Parathyroid adenoma (tissue), 2 donors: ENCODE data around the gene DNAJB9.

Experiments
- H2AFZ ChIP-seq: fragments of 300-600 bp; sonication (generic); one replicate; pipeline ENCODE4 v1.7.0; 2017; ENCODE audit warnings: antibody characterized with exemption, mild to moderate bottlenecking
- H3K27ac ChIP-seq: fragments of 300-600 bp; sonication (generic); one replicate; pipeline ENCODE4 v1.7.0; 2017
- H3K27me3 ChIP-seq: fragments of 300-600 bp; sonication (generic); one replicate; pipeline ENCODE4 v1.7.0; 2017; ENCODE audit warnings: low read length; ENCODE audit not compliant: control insufficient read depth, insufficient read depth
- H3K36me3 ChIP-seq: fragments of 300-600 bp; sonication (generic); one replicate; pipeline ENCODE4 v1.7.0; 2017; ENCODE audit warnings: low read length; ENCODE audit not compliant: control insufficient read depth, insufficient read depth
- H3K4me1 ChIP-seq: fragments of 300-600 bp; sonication (generic); one replicate; pipeline ENCODE4 v1.7.0; 2017; ENCODE audit warnings: control low read depth
- H3K4me2 ChIP-seq: fragments of 300-600 bp; sonication (generic); one replicate; pipeline ENCODE4 v1.7.0; 2017; ENCODE audit warnings: low read length
- H3K4me3 ChIP-seq: fragments of 300-600 bp; sonication (generic); one replicate; pipeline ENCODE4 v1.7.0; 2017; ENCODE audit warnings: low read depth, low read length
- H3K79me2 ChIP-seq: fragments of 300-600 bp; sonication (generic); one replicate; pipeline ENCODE4 v1.7.0; 2017; ENCODE audit warnings: control low read depth
- H3K9ac ChIP-seq: fragments of 300-600 bp; sonication (generic); one replicate; pipeline ENCODE4 v1.7.0; 2017; ENCODE audit warnings: mild to moderate bottlenecking
- H3K9me3 ChIP-seq: fragments of 300-600 bp; sonication (generic); one replicate; pipeline ENCODE4 v1.7.0; 2017; ENCODE audit warnings: low read length; ENCODE audit not compliant: control insufficient read depth
- CTCF ChIP-seq: fragments of 300-600 bp; sonication (generic); IDR thresholded peaks from one replicate; pipeline ENCODE4 v1.7.0; 2017; ENCODE audit warnings: antibody characterized with exemption, mild to moderate bottlenecking
- donor health status: primary hyperparathyroidism.

DNAJB9 gene

DNA sequence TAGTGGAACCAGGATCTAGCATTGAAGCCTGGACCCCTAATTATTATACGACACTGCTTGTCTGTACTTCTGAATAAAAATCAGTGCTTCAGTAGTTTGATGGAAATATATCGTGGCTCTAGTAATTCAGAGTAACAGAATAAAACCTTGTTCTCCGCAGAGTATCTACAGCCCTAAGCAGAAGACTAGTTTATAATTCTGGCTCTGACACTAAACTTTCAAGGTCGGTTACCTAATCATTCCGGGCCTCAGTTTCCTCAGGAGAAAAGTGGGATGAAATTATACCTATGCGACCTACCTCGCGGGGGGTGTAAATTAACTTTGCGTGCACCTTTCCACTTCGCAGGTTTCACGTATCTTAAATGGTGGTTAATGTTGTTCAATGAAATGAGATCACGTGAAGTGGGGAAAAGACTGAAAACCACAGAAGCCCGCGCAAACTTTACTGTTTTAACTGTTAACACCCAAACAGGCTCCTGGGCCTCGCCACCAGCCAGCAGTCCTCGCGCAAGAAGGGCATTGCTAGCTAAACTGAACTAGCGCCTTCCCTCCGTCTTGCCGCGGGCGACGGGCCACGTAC is 783 bp upstream of the DNAJB9 start:
- Histone ChIP-seq H3K27ac (peak overlapping the region; percentile 81), H3K9ac (peak overlapping the region; percentile 19), H3K4me2 (peak overlapping the region; percentile 95), H3K4me1 (peaks cover 3% of the 10 kb centered on the region), H3K9me3 (no peaks in the 10 kb centered on the region), H3K36me3 (no peaks in the 10 kb centered on the region), H3K79me2 (peaks cover 22% of the 10 kb centered on the region), H3K27me3 (no peaks in the 10 kb centered on the region), H2AFZ (peak overlapping the region; percentile 56), H3K4me3 (peak overlapping the region; percentile 97)
- no peak for TF ChIP-seq CTCF

DNA sequence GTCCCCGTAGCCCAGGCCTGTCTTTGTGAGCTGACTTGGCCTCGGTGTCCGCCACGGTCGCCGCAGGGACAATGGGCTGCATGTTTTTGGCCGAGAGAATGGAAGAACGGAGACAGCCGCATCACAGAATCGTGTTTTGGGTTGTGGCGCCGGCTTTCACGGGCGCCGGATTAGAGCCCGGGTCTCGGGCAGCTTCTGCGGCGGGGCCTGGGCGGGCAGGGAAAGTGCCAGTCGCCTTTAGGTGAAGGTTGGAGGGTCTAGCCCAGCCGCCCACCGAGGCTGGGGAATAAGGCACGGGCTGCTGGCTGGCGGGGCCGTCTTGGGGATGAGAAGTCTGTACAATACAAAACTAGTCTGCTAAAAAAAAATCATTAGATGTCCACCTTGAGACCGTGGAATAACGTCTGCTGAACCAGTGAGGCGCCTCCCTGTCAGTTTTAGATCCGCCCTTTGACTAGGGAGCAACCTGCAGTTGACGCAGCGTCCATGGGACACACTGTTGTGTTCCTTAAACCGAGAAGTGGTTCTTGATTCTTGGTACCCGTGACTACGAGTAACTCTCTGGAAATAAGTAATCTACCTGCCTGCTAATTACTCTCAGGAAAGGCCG is 577 bp downstream of the DNAJB9 start:
- no peaks in the 10 kb centered on the region for H3K36me3 ChIP-seq
- H3K27ac ChIP-seq: peak overlapping the region; percentile 81
- H3K4me1 ChIP-seq: peaks cover 4% of the 10 kb centered on the region
- peak overlapping the region; percentile 97 for H3K4me3 ChIP-seq
- H3K4me2 ChIP-seq: peak overlapping the region; percentile 70
- TF ChIP-seq CTCF: no peak
- H3K9me3 ChIP-seq: no peaks in the 10 kb centered on the region
- peaks cover 28% of the 10 kb centered on the region for H3K79me2 ChIP-seq
- H2AFZ ChIP-seq: peak overlapping the region; percentile 56
- no peaks in the 10 kb centered on the region for H3K27me3 ChIP-seq
- peak overlapping the region; percentile 64 for H3K9ac ChIP-seq

DNA sequence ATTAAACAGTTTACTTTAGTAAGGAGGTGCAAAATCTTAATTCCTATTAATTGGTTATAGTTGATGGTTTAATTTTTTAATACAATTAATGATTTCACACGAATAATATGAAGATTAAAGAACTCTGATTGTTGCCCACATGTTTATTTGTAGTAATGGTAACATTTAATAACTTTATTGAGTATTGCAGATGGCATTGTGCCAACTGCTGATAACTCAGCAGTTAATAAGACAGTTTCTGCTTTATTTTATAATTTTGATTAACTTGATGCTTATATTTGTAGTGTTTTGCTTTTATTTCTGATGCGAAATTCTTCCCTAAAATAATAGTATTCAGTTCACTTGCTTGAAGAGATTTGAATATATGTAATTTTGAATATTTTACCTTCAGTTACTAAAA is 2.8 kb downstream of the DNAJB9 start:
- no peak for TF ChIP-seq CTCF
- Histone ChIP-seq H3K9ac (no peak overlapping the region), H2AFZ (no peak overlapping the region), H3K27ac (no peak overlapping the region), H3K9me3 (no peaks in the 10 kb centered on the region), H3K4me3 (no peak overlapping the region), H3K27me3 (no peaks in the 10 kb centered on the region), H3K4me1 (peaks cover 18% of the 10 kb centered on the region), H3K79me2 (peaks cover 28% of the 10 kb centered on the region), H3K4me2 (no peak overlapping the region), H3K36me3 (no peaks in the 10 kb centered on the region)

DNA sequence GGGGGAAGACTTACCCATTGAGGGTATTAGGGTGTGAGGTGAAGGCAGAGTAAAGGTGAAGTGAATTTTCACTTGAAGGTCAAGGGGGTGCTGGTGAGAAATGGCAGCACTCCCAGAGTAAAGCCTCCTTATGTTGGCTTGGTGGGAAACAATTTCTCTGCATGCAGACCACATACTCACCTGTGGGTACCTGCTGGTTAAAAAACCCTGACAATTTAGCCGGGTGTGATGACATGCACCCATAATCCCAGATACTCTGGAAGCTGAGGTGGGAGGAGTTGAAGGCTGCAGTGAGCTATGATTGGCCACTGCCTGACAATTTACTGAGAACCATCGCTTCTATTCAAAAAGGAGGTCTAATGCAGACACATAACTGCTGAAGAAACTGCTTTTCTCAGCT is 5.5 kb downstream of the DNAJB9 start:
- H3K79me2 ChIP-seq: peaks cover 13% of the 10 kb centered on the region
- H3K27me3 ChIP-seq: no peaks in the 10 kb centered on the region
- no peak overlapping the region for H2AFZ ChIP-seq
- H3K27ac ChIP-seq: no peak overlapping the region
- no peaks in the 10 kb centered on the region for H3K36me3 ChIP-seq
- no peak overlapping the region for H3K9ac ChIP-seq
- peaks cover 22% of the 10 kb centered on the region for H3K4me1 ChIP-seq
- no peaks in the 10 kb centered on the region for H3K9me3 ChIP-seq
- TF ChIP-seq CTCF: no peak
- no peak overlapping the region for H3K4me2 ChIP-seq
- no peak overlapping the region for H3K4me3 ChIP-seq

DNA sequence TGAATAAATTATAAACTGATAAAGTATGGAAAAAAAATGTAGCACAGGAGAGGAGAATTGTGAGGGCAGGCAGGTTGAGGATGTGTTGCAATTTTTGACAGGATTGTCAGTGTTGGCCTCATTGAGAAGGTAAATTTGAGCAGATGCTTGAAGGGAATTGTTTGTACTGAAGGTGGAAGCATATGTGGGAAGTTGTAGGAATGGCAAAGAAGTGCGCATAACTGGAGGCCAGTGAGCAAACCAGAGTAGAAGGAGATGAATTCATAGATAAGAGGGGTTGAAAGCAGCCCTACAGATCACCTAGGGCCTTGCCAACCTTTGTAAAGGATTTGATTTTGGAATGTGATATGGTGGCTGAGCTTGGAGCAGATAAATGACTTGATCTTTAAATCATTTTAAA is 6.4 kb downstream of the DNAJB9 start:
- Histone ChIP-seq H3K4me1 (peaks cover 22% of the 10 kb centered on the region), H3K9ac (no peak overlapping the region), H3K79me2 (peaks cover 13% of the 10 kb centered on the region), H3K36me3 (no peaks in the 10 kb centered on the region), H2AFZ (no peak overlapping the region), H3K27me3 (no peaks in the 10 kb centered on the region), H3K27ac (no peak overlapping the region), H3K4me3 (no peak overlapping the region), H3K4me2 (no peak overlapping the region), H3K9me3 (no peaks in the 10 kb centered on the region)
- no peak for TF ChIP-seq CTCF
